Muscle of arm (tissue), 14 donors: ENCODE results near the gene CPVL. TPM values are rescaled to one million over a fixed set of nuclear protein-coding genes. Genes with fewer than 3 reads are reported as not detected.

Experiments
- DNase-seq: peaks from one replicate; pipeline ENCODE4 v3.0.0-alpha.2; 2013
- long read RNA-seq, 11 donors: transcript quantifications; one replicate each; lab custom pipeline, GENCODE V29; 2026
- polyA plus RNA-seq, 12 donors: library from polyadenylated mRNA; unstranded; fragments of 120-200 nt; gene quantifications; one replicate each; pipeline ENCODE4 v1.2.1, GENCODE V29; 2013; ENCODE audit not compliant: insufficient read length in 12 of 12

CPVL gene
- 10 to 100 TPM in 11 of 12 donors, not detected in 1; 17.0 to 53.2 (median 28.4) TPM for polyA plus RNA-seq
- long read RNA-seq, donor 1, transcript CPVL-201 (13 exons, 2,091 nt) = major isoform, 8 of 17 reads
- long read RNA-seq, donor 1, partial matches to known transcripts = 9 of 17 reads
- long read RNA-seq, donor 1, other reads (novel, unspliced or antisense) = 0 of 17 reads
- long read RNA-seq, donor 2, transcript CPVL-201 (13 exons, 2,091 nt) = major isoform, 12 of 12 reads
- long read RNA-seq, donor 2, partial matches to known transcripts = 0 of 12 reads
- long read RNA-seq, donor 2, other reads (novel, unspliced or antisense) = 0 of 12 reads
- long read RNA-seq, donor 3, transcript CPVL-201 (13 exons, 2,091 nt) = major isoform, 8 of 8 reads
- long read RNA-seq, donor 3, partial matches to known transcripts = 0 of 8 reads
- long read RNA-seq, donor 3, other reads (novel, unspliced or antisense) = 0 of 8 reads
- long read RNA-seq, donor 4, partial matches to known transcripts = 0 of 3 reads
- long read RNA-seq, donor 4, other reads (novel, unspliced or antisense) = 0 of 3 reads
- long read RNA-seq, donor 5, transcript CPVL-201 (13 exons, 2,091 nt) = major isoform, 17 of 18 reads
- long read RNA-seq, donor 5, partial matches to known transcripts = 0 of 18 reads
- long read RNA-seq, donor 5, other reads (novel, unspliced or antisense) = 0 of 18 reads
- long read RNA-seq, donor 6, transcript CPVL-201 (13 exons, 2,091 nt) = major isoform, 5 of 5 reads
- long read RNA-seq, donor 6, partial matches to known transcripts = 0 of 5 reads
- long read RNA-seq, donor 6, other reads (novel, unspliced or antisense) = 0 of 5 reads
- long read RNA-seq, donor 7, transcript CPVL-201 (13 exons, 2,091 nt) = major isoform, 7 of 7 reads
- long read RNA-seq, donor 7, partial matches to known transcripts = 0 of 7 reads
- long read RNA-seq, donor 7, other reads (novel, unspliced or antisense) = 0 of 7 reads
- long read RNA-seq, donor 8, transcript CPVL-201 (13 exons, 2,091 nt) = major isoform, 20 of 21 reads
- long read RNA-seq, donor 8, partial matches to known transcripts = 0 of 21 reads
- long read RNA-seq, donor 8, other reads (novel, unspliced or antisense) = 0 of 21 reads
- long read RNA-seq, donor 9, partial matches to known transcripts = 0 of 4 reads
- long read RNA-seq, donor 9, other reads (novel, unspliced or antisense) = 0 of 4 reads
- long read RNA-seq, donor 10, transcript CPVL-201 (13 exons, 2,091 nt) = major isoform, 11 of 11 reads
- long read RNA-seq, donor 10, partial matches to known transcripts = 0 of 11 reads
- long read RNA-seq, donor 10, other reads (novel, unspliced or antisense) = 0 of 11 reads
- long read RNA-seq, donor 11, transcript CPVL-201 (13 exons, 2,091 nt) = major isoform, 6 of 6 reads
- long read RNA-seq, donor 11, partial matches to known transcripts = 0 of 6 reads
- long read RNA-seq, donor 11, other reads (novel, unspliced or antisense) = 0 of 6 reads

- peak; percentile 30 for DNase-seq
Measured at GRCh38 chr7:29146057-29146706, at the start of gene CPVL. TSS of gene CPVL (minus strand) at chr7:29146537. CDS start at chr7:29121061, 25,476 bp downstream.

DNA sequence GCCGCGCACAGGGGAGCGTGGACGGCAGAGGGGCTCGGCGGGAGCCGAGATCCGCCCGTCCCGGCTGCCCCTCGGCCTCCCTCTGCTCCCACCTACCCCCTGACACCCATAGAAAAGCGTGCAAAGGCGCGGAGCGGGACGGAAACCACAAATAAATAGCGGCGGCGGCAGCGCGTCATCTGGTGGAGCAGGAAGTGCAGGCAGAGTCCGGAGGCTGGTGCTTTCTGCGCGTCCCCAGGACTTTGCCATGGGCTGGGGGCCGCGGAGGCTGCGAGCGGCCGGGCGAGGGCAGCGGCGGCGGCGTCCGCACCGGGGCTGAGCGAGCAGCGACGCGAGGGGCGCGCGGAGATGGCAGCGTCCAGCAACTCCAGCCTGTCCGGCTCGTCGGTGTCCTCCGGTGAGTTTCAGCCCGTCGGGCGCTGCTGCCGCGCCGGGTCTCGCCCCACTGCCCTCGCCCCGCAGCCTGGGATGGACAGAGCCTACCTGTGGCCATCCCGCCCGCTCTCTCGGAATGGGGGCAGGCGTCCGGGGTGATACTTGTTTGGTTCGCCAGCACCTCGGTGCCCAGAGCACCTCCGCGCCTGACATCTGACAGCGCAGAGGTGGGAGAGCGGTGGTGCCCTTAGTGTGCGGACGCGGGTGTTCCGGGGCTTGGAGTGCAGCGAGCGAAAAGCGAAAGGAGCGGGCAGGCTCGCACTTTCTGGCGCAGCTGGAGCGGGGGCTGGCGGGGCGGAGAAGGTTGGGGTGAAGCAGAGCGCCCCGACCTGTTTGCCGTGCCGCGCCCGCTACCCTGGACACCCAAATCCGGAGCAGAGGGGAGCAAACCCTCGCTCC is 48.5 kb upstream of the CPVL start, which contains the start of gene CHN2:
TSS of gene CHN2 (plus strand) at position 182 of the 834 bp plus-strand sequence.
- peak; percentile 53 for DNase-seq

- no peak for DNase-seq
Measured at GRCh38 chr7:29194206-29194593, 47.9 kb upstream of the CPVL start.

- no peak for DNase-seq
Measured at GRCh38 chr7:29193316-29194205, 47.2 kb upstream of the CPVL start.

GRCh38 chr7:29192811-29193210 is 46.5 kb upstream of the CPVL start:
- no peak for DNase-seq

DNA sequence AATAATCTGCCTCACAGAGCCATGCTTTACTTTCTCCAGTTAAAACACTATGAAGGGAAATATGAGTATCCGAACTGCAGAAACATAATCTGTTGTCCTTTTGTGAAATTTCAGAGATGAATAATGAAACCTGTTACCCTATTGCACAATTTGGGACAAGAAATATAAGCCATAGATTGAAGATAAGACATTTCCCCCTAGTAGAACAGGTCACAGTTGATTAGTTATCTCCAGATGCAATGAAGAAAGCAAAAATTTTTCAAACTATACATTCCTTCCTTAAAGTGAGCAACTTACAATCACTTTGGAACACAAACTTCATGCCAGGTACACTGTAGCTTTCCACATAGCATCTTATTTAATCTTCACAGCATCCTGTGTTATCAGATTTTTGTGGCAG is 46.0 kb upstream of the CPVL start:
- no peak for DNase-seq

- DNase-seq = no peak
Measured at GRCh38 chr7:29190349-29191045, 44.2 kb upstream of the CPVL start.

- peak; percentile 53 for DNase-seq
Measured at GRCh38 chr7:29189743-29190201, 43.4 kb upstream of the CPVL start.

- DNase-seq = no peak
Measured at GRCh38 chr7:29185613-29186012, 39.3 kb upstream of the CPVL start.

DNA sequence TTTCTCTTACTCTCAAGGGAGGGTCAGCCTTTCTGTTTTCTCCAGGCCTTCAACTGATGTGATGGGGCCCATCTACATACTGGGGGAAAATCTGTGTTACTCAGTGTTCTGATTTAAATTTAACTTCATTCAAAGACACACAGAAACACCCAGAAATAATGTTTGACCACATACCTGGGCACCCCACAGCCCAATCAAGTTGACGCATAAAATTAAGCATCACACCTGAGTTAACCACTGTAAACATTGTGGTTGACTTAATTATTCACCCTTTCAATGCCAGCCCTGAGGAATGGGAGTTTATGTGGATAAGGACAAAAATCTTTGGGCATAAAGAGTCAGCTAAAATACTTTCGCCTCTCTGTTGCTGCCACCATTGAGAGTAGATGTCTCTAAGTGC is 38.3 kb upstream of the CPVL start:
- no peak for DNase-seq

DNA sequence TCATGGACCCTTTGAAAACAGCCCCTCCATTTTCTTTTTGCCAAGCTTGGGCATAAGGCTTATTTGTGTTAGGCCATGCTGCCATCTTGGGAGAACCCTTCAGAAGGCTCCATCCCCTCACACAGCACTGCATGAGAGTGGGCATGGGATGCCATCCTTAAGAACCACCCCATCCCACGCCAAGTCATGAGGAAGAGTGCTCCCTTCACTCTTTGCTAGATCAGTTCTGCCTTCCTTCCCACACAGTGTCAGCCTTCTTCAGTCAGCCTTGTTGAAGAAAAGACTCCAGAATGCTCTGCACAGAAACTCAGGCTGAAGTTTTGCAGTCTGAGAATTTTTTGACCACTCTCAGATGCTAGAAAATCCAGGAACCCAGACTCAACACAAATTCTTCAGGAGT is 32.8 kb upstream of the CPVL start:
- no peak for DNase-seq

- peak; percentile 19 for DNase-seq
Measured at GRCh38 chr7:29177963-29178600, 31.7 kb upstream of the CPVL start.

- DNase-seq = no peak
Measured at GRCh38 chr7:29173458-29173857, 27.1 kb upstream of the CPVL start.

- no peak for DNase-seq
Measured at GRCh38 chr7:29170781-29171180, 24.4 kb upstream of the CPVL start.

- DNase-seq = no peak
Measured at GRCh38 chr7:29167721-29168120, 21.4 kb upstream of the CPVL start.

GRCh38 chr7:29163854-29164253 is 17.5 kb upstream of the CPVL start:
- no peak for DNase-seq

DNA sequence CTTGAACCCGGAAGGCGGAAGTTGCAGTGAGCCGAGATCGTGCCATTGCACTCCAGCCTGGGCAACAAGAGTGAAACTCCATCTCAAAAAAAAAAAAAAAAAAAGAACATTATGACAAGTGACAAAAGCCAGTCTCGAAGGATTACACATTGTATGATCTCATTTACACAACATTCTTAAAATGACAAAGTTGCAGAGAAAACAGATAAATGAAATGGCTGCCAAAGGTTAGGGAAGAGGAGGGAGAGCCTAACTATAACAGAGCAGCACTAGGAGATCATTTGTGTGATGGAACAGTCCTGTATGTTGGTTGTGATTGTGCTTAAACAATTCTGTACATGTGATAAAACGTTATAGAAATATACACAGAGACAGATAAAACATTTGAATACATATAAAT is 16.2 kb upstream of the CPVL start:
- DNase-seq = no peak

- no peak for DNase-seq
Measured at GRCh38 chr7:29161231-29161630, 14.9 kb upstream of the CPVL start.
